ENCODE results near the gene TNS4. TPM values are rescaled to one million over a fixed set of nuclear protein-coding genes. Genes with fewer than 3 reads are reported as not detected.

TNS4 gene
- total RNA-seq, 3 donors from 2014 or later = 3.0 to 13.1 (median 3.3) TPM

DNA sequence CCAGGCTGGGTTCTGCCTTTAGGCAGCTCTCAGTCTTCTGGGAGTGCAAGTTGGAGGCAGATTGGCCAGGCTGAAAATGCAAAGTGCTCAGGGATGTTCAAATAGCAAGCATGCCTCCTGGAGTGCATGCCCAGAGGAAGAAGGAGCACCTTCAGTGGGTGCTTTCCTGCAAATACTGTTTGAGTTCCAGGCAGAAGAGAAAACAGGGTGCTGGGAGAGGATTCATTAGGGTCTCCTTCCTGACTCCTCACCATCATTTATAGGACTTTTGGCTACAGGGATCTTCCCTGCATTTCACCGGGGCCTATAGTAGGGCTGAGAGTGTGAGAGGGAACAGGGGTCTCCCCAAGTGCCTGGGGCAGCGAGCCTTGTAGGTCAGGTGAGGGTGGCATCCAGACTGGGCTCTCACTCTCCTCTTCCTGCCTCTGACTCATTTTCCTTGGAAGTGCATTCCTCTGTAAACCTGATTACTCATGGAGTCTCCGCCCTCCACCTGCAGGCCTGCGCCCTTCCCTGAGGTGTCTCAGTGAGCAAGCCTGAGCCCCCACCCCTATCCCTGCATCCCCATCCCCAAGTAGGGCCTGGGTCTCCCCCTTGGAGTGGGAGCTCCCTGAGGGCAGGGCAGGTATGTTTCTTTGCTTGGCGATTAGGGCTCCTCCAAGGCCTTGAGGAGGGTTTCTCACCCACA is 17.1 kb upstream of the TNS4 start:
- no peak overlapping the region for H3K4me3 ChIP-seq
- peaks cover 23% of the 10 kb centered on the region for H3K4me1 ChIP-seq (ENCODE audit: low read depth)
- ATAC-seq (peak; percentile 85), DNase-seq (peak in 1 of 3 donors; percentile 41)
- TF ChIP-seq, protein P1, sequence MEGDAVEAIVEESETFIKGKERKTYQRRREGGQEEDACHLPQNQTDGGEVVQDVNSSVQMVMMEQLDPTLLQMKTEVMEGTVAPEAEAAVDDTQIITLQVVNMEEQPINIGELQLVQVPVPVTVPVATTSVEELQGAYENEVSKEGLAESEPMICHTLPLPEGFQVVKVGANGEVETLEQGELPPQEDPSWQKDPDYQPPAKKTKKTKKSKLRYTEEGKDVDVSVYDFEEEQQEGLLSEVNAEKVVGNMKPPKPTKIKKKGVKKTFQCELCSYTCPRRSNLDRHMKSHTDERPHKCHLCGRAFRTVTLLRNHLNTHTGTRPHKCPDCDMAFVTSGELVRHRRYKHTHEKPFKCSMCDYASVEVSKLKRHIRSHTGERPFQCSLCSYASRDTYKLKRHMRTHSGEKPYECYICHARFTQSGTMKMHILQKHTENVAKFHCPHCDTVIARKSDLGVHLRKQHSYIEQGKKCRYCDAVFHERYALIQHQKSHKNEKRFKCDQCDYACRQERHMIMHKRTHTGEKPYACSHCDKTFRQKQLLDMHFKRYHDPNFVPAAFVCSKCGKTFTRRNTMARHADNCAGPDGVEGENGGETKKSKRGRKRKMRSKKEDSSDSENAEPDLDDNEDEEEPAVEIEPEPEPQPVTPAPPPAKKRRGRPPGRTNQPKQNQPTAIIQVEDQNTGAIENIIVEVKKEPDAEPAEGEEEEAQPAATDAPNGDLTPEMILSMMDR (IDR thresholded peaks at IDR 0.05) = no peak
- H3K9me3 ChIP-seq = no peaks in the 10 kb centered on the region
- no peaks in the 10 kb centered on the region for H3K36me3 ChIP-seq (ENCODE audit: low read depth)
- intact Hi-C loops (cut with DNase I, micrococcal nuclease) = no loop called here

DNA sequence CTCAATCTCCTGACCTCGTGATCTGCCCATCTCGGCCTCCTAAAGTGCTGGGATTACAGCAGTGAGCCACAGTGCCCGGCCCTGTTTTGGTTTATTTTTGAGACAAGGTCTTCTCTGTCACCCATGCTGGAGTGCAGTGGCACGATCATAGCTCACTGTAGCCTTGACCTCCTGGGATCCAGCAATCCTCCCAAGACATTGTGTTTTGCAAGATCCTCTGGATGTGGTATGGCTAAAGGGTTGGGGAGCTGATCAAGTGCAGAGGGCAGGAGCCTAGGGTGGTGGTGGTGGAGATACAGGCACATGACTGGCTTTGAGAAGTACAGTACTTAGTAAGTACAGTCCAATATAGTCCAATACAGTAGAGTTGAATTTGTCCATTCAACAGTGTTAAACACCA is 16.6 kb upstream of the TNS4 start:
- H3K9me3 ChIP-seq = no peaks in the 10 kb centered on the region
- peaks cover 23% of the 10 kb centered on the region for H3K4me1 ChIP-seq (ENCODE audit: low read depth)
- H3K4me3 ChIP-seq = no peak overlapping the region
- DNase-seq (no peak), ATAC-seq (no peak)
- H3K36me3 ChIP-seq (ENCODE audit: low read depth) = no peaks in the 10 kb centered on the region
- intact Hi-C loops (cut with DNase I, micrococcal nuclease) = no loop called here
- TF ChIP-seq, protein P1 (IDR thresholded peaks at IDR 0.05) = no peak

DNA sequence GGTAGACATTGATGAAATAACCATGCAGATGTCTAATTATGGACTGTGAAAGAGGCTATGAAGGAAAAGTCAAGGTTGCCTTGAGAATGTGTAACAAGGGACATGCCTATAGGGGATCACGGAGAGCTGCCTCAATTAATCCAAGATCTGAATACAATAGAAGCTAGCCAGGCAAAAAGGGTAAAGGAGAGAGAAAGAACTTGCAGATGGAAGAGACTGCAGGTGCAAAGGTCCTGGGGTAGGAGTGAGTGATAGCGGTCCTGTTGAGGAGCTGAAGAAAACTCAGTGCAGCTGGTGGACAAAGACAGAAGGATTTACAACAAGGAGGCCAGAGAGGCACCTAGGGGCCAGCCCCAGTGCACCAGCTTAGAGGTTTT is 15.9 kb upstream of the TNS4 start:
- ATAC-seq = no peak
- intact Hi-C loops (cut with DNase I, micrococcal nuclease) = no loop called here
- no peaks in the 10 kb centered on the region for H3K36me3 ChIP-seq (ENCODE audit: low read depth)

DNA sequence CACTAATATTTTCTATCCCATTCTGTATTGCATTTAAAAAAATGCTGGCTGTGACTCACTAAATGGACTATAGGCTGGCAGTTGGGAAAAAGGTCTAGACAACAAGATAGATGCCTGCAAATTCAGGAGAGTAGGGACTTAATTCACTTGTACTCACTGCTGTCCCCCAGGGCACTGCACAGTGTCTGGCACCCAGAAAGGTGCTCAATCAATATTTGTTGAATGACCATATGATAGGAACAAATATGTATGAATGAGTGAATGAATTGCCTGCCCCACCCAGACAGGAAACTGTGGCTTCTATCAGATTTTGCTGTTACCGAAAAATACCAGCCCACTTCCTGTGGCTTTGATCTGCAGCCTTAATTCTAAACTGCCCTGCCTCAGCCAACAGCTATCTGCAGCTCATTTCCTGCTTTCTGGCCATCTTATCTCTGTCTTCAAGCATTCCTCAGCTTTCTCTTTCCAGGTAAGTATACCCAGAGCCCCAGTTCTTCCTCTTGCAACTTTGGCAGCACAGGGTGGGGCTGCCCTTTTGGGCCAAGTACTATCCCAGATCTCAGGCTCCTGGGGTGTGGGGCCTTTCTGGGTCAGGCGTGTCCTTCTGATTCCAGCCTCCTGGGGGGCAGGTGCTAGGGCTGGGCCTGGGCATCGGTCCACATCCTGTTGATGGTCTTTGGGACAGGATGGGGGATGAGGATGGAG is 15.3 kb upstream of the TNS4 start:
- H3K4me3 ChIP-seq = no peak overlapping the region
- intact Hi-C loops (cut with DNase I, micrococcal nuclease) = no loop called here
- ATAC-seq = peak; percentile 72
- TF ChIP-seq, protein P1 (IDR thresholded peaks at IDR 0.05) = no peak
- H3K4me1 ChIP-seq (ENCODE audit: low read depth) = peaks cover 23% of the 10 kb centered on the region
- no peaks in the 10 kb centered on the region for H3K36me3 ChIP-seq (ENCODE audit: low read depth)
- no peaks in the 10 kb centered on the region for H3K9me3 ChIP-seq
- DNase-seq = peak in 2 of 3 donors; percentile 63 to 74

More for the DNA sequence above, 15.9 kb upstream of the TNS4 start:
- Histone ChIP-seq H3K9me3 (no peaks in the 10 kb centered on the region), H3K4me1 (ENCODE audit: low read depth) (peaks cover 23% of the 10 kb centered on the region), H3K4me3 (no peak overlapping the region)
- TF ChIP-seq, protein P1 (IDR thresholded peaks at IDR 0.05) = no peak
- no peak for DNase-seq

DNA sequence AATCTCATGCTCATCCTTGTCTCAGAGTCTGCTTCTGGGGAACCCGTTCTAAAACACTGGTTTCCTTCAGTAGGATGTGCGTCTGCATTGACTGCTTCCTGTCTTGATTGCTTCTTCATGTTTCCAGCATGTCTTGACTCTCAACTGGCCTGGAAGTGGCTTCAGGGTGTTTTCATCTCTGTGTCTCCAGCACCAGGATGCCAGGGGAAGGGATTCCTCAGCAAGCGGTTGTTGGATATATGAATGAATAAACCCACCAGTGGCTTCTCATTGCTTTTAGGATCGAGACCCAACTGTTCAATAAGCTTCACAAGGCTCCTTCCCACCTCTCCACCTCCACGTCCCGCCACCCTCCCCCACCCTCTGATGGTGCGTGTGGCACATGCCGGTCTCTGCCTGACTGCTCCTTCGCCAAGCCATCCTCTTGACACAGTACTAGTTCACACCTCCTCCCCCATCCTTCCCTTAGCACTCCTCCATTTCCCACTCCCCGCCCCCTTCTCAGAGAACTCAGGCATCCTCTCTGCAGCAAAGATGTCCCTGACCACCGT is 14.1 kb upstream of the TNS4 start:
- TF ChIP-seq, protein P1 (IDR thresholded peaks at IDR 0.05) = no peak
- intact Hi-C loops (cut with DNase I, micrococcal nuclease) = no loop called here
- Histone ChIP-seq H3K9me3 (no peaks in the 10 kb centered on the region), H3K4me1 (ENCODE audit: low read depth) (peaks cover 23% of the 10 kb centered on the region), H3K36me3 (ENCODE audit: low read depth) (no peaks in the 10 kb centered on the region), H3K4me3 (no peak overlapping the region)
- ATAC-seq = no peak
- no peak for DNase-seq
